HG03442 (cell line): Measurements from ENCODE around the gene PHF24.
"Not testable (repeated sequence)": the region's sequence is repeated elsewhere in the genome, so short reads cannot be mapped to it uniquely, and the experiment has no call there.

Experiments
- ATAC-seq: cut with Tn5 transposase; IDR thresholded peaks from one replicate; pipeline ENCODE4 v1.9.1; 2021; ENCODE audit warnings: mild to moderate bottlenecking, moderate library complexity; ENCODE audit not compliant: unreplicated experiment

PHF24 gene

GRCh38 chr9:34996181-34996904, 38.3 kb downstream of the PHF24 start:
- ATAC-seq: no peak

DNA sequence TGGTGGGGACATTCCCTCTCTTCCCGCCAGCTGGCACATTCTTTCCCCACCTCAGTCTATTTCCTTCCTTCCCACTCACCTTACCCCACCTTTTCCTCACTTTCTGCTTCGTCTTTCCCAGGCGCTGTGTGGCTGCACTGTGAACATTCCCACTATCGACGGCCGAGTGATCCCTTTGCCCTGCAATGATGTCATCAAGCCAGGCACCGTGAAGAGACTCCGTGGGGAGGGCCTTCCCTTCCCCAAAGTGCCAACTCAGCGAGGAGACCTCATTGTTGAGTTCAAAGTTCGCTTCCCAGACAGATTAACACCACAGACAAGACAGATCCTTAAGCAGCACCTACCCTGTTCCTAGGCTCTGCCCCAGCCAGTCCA, 38.8 kb downstream of the PHF24 start:
- no peak for ATAC-seq

GRCh38 chr9:34997379-34997781, 39.3 kb downstream of the PHF24 start:
- ATAC-seq: no peak

DNA sequence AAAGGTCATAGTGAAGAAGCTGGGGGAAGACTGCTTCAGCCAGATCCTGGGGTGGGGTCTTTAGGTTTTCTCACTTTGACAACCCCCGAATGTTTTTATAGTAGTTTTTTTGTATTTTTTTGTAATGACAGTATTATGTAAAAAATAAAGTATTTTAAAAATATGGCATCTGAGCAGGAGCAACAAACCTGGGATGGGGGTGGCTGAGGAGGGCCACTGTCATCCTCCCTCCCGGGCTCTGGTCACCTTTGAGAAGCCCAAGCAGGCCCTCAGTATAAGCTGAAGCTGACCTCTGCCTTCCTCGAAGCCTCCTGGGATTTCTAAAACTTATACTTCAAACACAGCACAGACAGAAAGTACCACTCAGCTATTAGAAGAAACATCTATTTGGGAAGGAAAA, 40.2 kb downstream of the PHF24 start:
- no peak for ATAC-seq

- ATAC-seq: no peak
Observed at GRCh38 chr9:34999576-34999975, 41.5 kb downstream of the PHF24 start.

- no peak for ATAC-seq
Observed at GRCh38 chr9:35000535-35001284, 42.6 kb downstream of the PHF24 start.

- no peak for ATAC-seq
Observed at GRCh38 chr9:35001285-35001677, 43.2 kb downstream of the PHF24 start.

GRCh38 chr9:35001803-35002502, 43.9 kb downstream of the PHF24 start:
- ATAC-seq: no peak

DNA sequence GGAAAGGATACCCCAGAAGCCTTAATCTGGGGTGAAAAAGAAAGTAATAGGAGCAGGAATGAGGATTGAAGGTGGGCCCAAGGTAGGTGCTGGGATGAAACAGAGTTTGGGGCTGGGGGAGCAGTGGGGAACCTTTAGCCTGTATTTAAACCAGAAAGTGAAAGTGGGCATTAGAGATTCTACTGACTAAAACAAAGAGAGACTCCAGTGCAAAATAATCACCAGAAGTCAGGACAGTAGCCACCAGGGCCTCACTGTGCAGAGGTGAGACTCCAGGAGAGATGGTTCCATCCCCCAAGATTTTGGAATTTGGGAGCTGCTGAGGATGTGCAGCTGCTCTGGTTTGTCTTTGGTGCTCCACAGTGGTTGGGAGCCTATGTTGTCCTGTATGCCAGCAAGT, 44.5 kb downstream of the PHF24 start:
- ATAC-seq: no peak

DNA sequence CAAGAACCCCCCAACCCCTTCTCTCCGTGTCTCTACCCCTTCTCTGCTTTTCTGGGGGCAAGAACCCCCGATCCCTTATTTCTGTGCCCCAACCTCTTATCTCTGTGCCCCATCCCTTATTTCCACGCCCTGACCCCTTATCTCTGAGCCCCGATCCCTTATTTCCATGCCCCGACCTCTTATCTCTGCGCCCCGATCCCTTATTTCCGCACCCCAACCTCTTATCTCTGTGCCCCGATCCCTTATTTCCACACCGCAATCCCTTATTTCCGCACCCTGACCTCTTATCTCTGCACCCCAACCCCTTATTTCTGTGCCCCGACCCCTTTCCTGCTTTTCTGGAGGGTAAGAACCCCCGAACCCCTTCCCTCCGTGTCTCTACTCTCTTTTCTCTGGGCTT, 46.2 kb downstream of the PHF24 start:
- not testable (repeated sequence) for ATAC-seq

DNA sequence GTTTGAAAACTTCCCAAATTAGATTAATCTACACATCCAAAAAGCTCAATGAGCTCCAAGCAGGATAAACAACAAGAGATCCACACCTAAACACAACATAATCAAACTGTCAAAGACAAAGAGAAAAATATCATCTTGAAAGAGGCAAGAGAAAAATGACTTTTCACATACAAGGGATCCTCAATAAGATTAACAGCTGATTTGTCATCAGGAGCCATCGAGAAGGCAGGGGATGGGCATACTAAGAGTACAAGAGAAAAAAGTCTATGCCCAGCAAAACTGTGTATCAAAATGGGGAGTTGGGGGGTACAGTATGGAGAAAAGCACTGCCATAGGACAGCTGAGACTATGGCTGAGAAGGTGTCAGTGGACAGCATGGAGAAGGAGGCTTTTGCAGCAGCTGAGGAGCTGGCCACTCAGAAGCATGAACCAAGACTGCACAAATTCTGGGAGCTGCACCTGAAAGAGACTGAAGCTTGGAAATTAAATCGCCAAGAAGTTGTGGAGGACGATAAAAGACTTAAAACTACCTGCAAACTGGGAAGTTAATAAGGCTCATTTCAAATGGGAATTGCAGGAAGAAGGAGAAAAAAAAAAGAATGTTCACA, 52.4 kb downstream of the PHF24 start:
- ATAC-seq: no peak

DNA sequence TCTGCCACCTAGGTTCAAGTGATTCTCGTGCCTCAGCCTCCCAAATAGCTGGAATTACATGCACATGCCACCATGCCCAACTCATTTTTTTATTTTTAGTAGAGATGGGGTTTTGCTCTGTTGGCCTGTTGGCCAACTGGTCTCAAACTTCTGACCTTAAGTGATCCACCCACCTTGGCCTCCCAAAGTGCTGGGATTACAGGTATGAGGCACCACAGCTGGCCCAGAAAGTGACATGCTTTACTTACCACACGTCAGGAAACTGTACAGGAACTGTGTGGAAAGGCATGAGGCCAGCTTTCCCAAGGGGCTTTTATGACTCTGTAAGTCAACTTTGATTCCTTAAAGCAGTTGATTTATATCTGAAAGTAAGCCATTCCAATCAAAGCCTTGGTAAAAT, 56.4 kb downstream of the PHF24 start:
- no peak for ATAC-seq

- ATAC-seq: not testable (repeated sequence)
Observed at GRCh38 chr9:35023443-35023842, 65.4 kb downstream of the PHF24 start.

DNA sequence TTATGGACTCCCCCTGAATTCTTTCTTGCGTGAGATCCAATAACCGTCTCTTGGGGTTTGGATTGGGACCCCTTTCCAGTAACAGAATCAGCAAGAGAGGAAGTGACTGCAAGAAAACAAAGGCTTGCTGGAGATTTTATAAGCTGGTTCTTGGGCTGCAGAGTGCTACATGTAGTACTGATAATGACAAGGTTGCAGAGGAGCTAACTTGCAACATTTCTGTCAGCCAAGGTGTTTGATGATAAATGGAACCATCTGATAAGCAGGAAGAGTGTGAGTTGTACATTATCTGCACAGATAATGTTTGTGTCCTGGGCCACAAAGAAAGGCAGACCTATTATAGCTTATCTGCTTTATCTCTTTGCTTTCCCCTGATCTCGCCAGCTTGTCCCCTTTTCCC, 68.6 kb downstream of the PHF24 start:
- ATAC-seq: no peak

- ATAC-seq: no peak
Observed at GRCh38 chr9:35027374-35027773, 69.3 kb downstream of the PHF24 start.

- ATAC-seq: no peak
Observed at GRCh38 chr9:35027860-35028259, 69.8 kb downstream of the PHF24 start.

DNA sequence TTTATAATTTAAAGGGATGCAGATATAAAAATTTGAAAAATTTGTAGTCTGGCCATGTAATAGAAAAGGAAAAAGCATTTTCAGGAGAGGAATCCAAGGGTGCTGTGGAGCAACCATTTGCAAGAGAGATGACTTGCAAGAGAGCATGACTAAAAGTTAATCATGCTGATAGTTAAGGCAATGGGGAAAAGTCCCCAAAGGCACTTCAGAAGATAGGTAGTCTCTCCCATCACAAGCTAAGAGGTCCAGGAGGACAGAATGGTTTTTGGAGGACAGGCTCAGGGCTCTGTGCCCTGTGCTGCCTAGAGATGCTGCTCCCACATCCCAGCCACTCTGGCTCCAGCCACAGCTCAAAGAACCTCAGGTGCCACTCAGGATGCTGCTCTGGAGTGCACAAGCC, 70.3 kb downstream of the PHF24 start:
- ATAC-seq: no peak

DNA sequence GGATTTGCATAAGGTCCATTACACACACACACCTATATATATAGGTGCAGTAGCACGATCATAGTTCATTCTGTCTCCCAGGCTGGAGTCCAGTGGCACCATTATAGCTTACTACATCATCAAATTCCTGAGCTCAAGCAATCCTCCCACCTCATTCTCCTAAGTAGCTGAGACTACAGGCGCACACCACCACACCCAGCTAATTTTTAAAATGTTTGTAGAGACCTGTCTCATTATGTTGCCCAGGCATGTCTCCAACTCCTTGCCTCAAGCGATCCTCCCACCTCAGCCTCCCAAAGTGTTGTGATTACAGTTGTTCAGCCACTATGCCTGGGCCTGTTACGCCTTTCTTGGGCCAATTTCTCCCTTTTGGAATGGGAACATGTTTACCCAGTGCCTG, 71.2 kb downstream of the PHF24 start:
- no peak for ATAC-seq

- no peak for ATAC-seq
Observed at GRCh38 chr9:35029852-35030251, 71.8 kb downstream of the PHF24 start.
